HUES64 (cell line): ENCODE results near the gene FAM83F.
A peak's percentile ranks its signal among the peaks of the same experiment; 100 is the strongest.

Source experiments
- H3K27ac ChIP-seq: 2 replicates; pipeline ENCODE4 v1.7.0; 2013; ENCODE audit warnings: low read depth, low read length, inconsistent platforms
- H3K27me3 ChIP-seq: 2 replicates; pipeline ENCODE4 v1.6.1; 2013; ENCODE audit warnings: mild to moderate bottlenecking, low read length; ENCODE audit not compliant: insufficient read depth
- H3K36me3 ChIP-seq: 2 replicates; pipeline ENCODE4 v1.6.1; 2013; ENCODE audit warnings: mild to moderate bottlenecking, low read length; ENCODE audit not compliant: insufficient read depth
- H3K4me1 ChIP-seq: 2 replicates; pipeline ENCODE4 v1.6.1; 2013; ENCODE audit warnings: mild to moderate bottlenecking, low read length, moderate library complexity; ENCODE audit not compliant: insufficient read depth
- H3K4me3 ChIP-seq: 2 replicates; pipeline ENCODE4 v1.5.1; 2013; ENCODE audit warnings: mild to moderate bottlenecking, low read length, moderate library complexity
- H3K9ac ChIP-seq: 2 replicates; pipeline ENCODE4 v1.6.1; 2013; ENCODE audit warnings: mild to moderate bottlenecking, low read depth, low read length
- H3K9me3 ChIP-seq: 2 replicates; pipeline ENCODE4 v1.6.1; 2013; ENCODE audit warnings: low read depth, low read length; ENCODE audit not compliant: insufficient read depth
- WGBS: fragments of 150-250, 120-280 bp; methylation state at CpG from one replicate; pipeline ENCODE4 v1.1.7; 2013; ENCODE audit warnings: missing lambda C conversion rate; 5-methylcytosine and 5-hydroxymethylcytosine counted together

Gene FAM83F

GRCh38 chr22:40042312-40042711 is 47.6 kb downstream of the FAM83F start:
- H3K9me3 ChIP-seq: no peaks in the 10 kb centered on the region
- H3K27ac ChIP-seq: no peak overlapping the region
- peaks cover 6% of the 10 kb centered on the region; the same call in 1 of the 2 replicates for H3K4me1 ChIP-seq
- WGBS: 84% methylated on average over 4 of the region's 4 CpGs
- H3K4me3 ChIP-seq: no peak overlapping the region
- H3K36me3 ChIP-seq: no peaks in the 10 kb centered on the region
- peaks cover 33% of the 10 kb centered on the region for H3K27me3 ChIP-seq
- H3K9ac ChIP-seq: no peak overlapping the region

DNA sequence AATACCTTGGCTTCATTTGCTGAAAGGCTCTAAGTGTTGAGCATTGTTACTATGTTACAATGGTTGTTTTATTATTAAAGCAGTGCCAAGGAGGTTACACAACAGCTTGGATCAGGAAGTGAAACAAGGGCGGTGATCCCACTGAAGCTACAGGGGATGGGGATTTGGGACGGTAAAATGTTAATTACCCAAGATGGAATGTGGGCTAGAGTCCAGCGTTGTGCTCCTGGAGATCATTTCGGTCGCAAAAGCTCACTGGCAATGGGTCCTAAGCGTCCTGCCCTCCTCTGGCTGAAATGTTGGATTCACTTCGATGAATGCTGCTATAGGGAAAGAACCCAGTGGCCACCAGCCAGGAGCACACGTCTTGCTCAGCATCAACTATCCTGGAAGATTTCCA is 48.3 kb downstream of the FAM83F start:
- peaks cover 33% of the 10 kb centered on the region for H3K27me3 ChIP-seq
- H3K27ac ChIP-seq: no peak overlapping the region
- H3K9ac ChIP-seq: no peak overlapping the region
- no peaks in the 10 kb centered on the region for H3K36me3 ChIP-seq
- WGBS: 93% methylated on average over 8 of the region's 8 CpGs
- H3K4me1 ChIP-seq: peaks cover 6% of the 10 kb centered on the region; the same call in 1 of the 2 replicates
- no peaks in the 10 kb centered on the region for H3K9me3 ChIP-seq
- H3K4me3 ChIP-seq: no peak overlapping the region

DNA sequence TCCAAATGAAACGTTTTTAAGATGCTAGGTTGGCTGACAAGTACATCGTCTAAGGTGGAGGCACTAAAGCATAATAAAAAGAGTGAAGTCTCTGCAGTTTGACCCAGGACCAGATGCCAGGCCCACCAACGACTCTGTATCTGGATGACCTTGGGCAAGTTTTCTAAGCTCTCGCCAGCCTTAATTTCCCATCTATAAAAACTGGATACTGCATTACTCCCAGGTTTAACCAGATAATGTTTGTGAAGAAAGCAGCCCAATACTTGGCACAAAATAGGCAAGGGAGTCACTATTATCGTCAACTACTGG is 49.0 kb downstream of the FAM83F start:
- H3K9ac ChIP-seq: peak overlapping the region; percentile 53
- peak overlapping the region; percentile 66 for H3K27ac ChIP-seq
- no peaks in the 10 kb centered on the region for H3K36me3 ChIP-seq
- H3K9me3 ChIP-seq: no peaks in the 10 kb centered on the region
- peaks cover 33% of the 10 kb centered on the region for H3K27me3 ChIP-seq
- WGBS: 61% methylated on average over 5 of the region's 5 CpGs
- H3K4me3 ChIP-seq: peak overlapping the region; percentile 82
- H3K4me1 ChIP-seq: peaks cover 6% of the 10 kb centered on the region; the same call in 1 of the 2 replicates

GRCh38 chr22:40044102-40044869 is 49.5 kb downstream of the FAM83F start:
- Histone ChIP-seq H3K27me3 (peaks cover 31% of the 10 kb centered on the region), H3K4me3 (peak overlapping the region; percentile 82), H3K4me1 (peaks cover 6% of the 10 kb centered on the region; the same call in 1 of the 2 replicates), H3K9me3 (no peaks in the 10 kb centered on the region), H3K36me3 (no peaks in the 10 kb centered on the region), H3K27ac (peak overlapping the region; percentile 89), H3K9ac (peak overlapping the region; percentile 84)
- WGBS: under 1% methylated on average over 34 of the region's 34 CpGs

DNA sequence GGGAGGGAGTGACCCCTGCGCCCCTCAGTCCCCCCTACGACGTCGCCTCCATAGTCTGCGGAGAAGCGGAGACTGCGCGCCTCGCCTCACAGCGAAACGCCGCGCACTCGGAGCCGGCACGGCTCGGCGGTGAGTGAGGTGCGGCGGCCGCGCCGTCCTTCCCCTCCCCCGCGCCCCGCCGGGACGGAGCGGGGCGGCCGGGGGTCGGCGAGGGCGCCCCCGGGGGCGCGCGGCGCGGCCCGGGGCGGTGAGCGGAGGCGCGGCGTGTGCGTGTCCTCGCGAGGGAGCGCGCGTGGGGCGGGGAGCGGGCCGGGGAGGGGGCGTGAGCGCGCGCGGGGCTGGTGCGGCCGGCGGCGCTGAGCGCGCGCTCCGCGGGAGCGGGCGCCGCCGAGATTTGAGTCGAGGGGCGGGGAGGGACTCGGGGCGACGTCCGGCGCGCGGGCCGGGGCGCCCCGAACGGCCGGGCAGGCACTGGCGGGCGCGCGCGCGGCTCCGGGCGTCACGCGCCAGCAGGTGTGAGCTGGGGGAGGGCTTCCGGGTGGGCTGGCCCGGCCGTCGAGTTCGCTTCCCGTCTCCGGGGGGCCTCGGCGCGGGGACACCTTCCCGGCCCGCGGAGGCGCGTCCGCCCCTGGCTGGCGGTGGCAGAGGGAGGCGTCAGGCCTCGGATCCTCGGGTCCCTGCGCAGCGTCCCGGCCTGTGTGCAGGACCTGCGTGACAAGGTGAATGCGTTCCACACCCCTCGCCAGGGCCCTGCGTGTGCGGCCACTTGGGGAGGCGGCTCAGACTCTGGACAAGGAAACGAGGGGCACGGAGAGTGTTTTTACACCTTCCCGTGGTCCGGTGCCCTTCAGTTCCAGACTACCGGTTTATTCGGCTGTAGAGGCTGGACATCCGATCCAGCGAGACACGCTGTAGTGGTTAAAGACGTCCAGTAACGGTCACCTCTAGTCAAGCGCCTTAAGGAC is 50.4 kb downstream of the FAM83F start:
- Histone ChIP-seq H3K27ac (peak overlapping the region; percentile 89; the same call in 1 of the 2 replicates), H3K9ac (peak overlapping the region; percentile 84), H3K4me3 (peak overlapping the region; percentile 82), H3K9me3 (no peaks in the 10 kb centered on the region), H3K4me1 (peaks cover 6% of the 10 kb centered on the region; the same call in 1 of the 2 replicates), H3K36me3 (no peaks in the 10 kb centered on the region), H3K27me3 (peaks cover 23% of the 10 kb centered on the region)
- under 1% methylated on average over 138 of the region's 138 CpGs for WGBS

DNA sequence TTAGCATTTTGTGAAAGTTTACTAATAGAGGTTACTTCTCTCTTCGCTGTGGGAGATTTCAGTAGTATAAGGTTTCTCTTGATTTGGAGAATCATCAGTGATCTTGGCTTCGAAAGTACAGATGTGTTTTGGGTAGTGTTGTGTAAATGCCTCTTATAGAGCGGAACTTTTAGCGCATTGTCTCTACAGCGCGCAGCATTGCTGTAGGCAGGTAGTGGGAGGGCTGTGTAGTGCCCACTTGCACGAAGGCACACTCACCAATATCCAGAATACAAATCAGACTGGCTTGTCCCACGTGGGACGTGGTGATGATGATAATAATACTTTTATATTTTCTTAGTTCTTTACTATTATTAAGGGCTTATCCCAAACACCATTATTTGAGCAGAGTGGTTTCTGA is 51.4 kb downstream of the FAM83F start:
- peaks cover 6% of the 10 kb centered on the region; the same call in 1 of the 2 replicates for H3K4me1 ChIP-seq
- peaks cover 13% of the 10 kb centered on the region; the same call in 1 of the 2 replicates for H3K27me3 ChIP-seq
- no peaks in the 10 kb centered on the region for H3K9me3 ChIP-seq
- 95% methylated on average over 6 of the region's 9 CpGs for WGBS
- no peaks in the 10 kb centered on the region for H3K36me3 ChIP-seq
- H3K4me3 ChIP-seq: peak overlapping the region; percentile 82
- no peak overlapping the region for H3K27ac ChIP-seq
- H3K9ac ChIP-seq: no peak overlapping the region

GRCh38 chr22:40050258-40050657 is 55.5 kb downstream of the FAM83F start:
- WGBS: 92% methylated on average over 3 of the region's 3 CpGs
- no peaks in the 10 kb centered on the region for H3K36me3 ChIP-seq
- H3K4me1 ChIP-seq: peaks cover 14% of the 10 kb centered on the region
- H3K9ac ChIP-seq: no peak overlapping the region
- H3K9me3 ChIP-seq: no peaks in the 10 kb centered on the region
- no peak overlapping the region for H3K4me3 ChIP-seq
- H3K27me3 ChIP-seq: no peaks in the 10 kb centered on the region
- no peak overlapping the region for H3K27ac ChIP-seq

DNA sequence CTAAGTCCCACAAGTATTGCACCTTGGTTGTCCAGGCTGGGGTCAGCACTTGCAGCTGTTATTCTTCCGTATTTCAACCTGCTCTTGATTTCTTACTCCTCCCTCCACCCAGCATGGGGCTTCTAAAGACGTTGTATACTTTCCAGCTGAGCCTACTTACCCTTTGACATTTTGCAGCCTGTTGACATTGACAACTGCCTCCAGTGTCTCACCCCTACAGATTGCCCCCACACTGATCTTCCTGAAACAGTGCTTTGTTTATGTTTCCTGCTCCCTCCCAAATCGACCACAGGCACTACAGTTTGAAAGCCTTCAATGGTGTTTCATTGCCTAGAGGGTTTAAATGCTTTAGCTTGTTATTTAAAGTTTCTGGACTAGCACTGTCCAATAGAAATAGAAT is 56.6 kb downstream of the FAM83F start:
- no peak overlapping the region for H3K9ac ChIP-seq
- H3K27ac ChIP-seq: no peak overlapping the region
- no peaks in the 10 kb centered on the region for H3K27me3 ChIP-seq
- WGBS: 32% methylated on average over 3 of the region's 3 CpGs
- H3K36me3 ChIP-seq: no peaks in the 10 kb centered on the region
- no peaks in the 10 kb centered on the region for H3K9me3 ChIP-seq
- peaks cover 19% of the 10 kb centered on the region for H3K4me1 ChIP-seq
- no peak overlapping the region for H3K4me3 ChIP-seq

- Histone ChIP-seq H3K4me3 (no peak overlapping the region), H3K27me3 (no peaks in the 10 kb centered on the region), H3K9me3 (no peaks in the 10 kb centered on the region), H3K36me3 (no peaks in the 10 kb centered on the region), H3K27ac (no peak overlapping the region), H3K9ac (no peak overlapping the region), H3K4me1 (peaks cover 36% of the 10 kb centered on the region)
- WGBS: no CpG with 5 or more reads among the region's 1 CpG
Observed at GRCh38 chr22:40053460-40053859, 58.7 kb downstream of the FAM83F start.

- peaks cover 46% of the 10 kb centered on the region for H3K4me1 ChIP-seq
- 100% methylated on average over 1 of the region's 2 CpGs for WGBS
Observed at GRCh38 chr22:40054486-40054885, 59.7 kb downstream of the FAM83F start.

More at GRCh38 chr22:40054486-40054885, 59.7 kb downstream of the FAM83F start:
- Histone ChIP-seq H3K9me3 (no peaks in the 10 kb centered on the region), H3K27ac (no peak overlapping the region), H3K27me3 (no peaks in the 10 kb centered on the region), H3K4me3 (no peak overlapping the region), H3K36me3 (no peaks in the 10 kb centered on the region), H3K9ac (no peak overlapping the region)
